GM18526 (cell line): Measurements from ENCODE around the gene DTYMK.

Source experiments
- POLR2A ChIP-seq: IDR thresholded peaks from 3 replicates; pipeline ENCODE4 v1.6.1; 2011; ENCODE audit not compliant: insufficient read length; ENCODE audit errors: extremely low read depth

DTYMK gene

DNA sequence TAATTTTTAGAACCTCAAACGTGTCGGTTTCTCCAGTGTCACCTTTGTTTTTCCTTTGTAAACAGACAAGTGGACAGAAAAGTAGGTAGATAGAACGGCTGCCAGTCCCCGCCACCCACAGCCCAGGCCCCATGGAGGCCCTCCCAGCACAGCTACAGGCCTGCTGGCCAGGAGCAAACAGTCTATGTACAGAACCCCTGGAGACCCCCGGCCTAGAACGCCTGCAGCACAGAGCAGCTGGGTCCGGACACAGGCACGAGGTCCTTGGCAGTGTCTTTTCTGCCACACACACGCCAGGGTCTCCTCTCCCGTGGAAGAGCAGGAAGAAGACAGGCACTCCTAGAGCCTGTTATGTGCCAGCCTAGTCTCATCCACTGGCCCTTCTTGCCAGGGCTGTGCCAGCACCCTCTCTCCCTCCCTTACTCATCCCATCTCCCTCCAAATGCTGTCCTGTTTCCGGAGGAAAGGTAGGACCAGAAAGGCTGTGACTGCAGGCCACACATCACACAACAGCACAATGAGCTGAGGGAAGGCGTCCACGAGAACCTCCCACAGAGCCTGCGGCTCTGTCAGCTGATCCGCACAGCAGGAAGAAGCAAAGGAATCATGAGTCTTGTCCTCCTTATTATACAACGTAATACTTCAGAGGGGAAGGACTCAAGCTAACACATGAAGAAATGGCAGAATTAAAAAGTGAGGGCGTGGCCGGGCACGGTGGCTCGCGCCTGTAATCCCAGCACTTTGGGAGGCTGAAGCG is 7.7 kb downstream of the DTYMK start:
- TF ChIP-seq POLR2A: no peak

GRCh38 chr2:241678307-241678706 is 8.3 kb downstream of the DTYMK start:
- TF ChIP-seq POLR2A: no peak

- no peak for TF ChIP-seq POLR2A
Measured at GRCh38 chr2:241677392-241677791, 9.2 kb downstream of the DTYMK start.

GRCh38 chr2:241676665-241677064 is 9.9 kb downstream of the DTYMK start:
- no peak for TF ChIP-seq POLR2A

GRCh38 chr2:241675885-241676284 is 10.7 kb downstream of the DTYMK start:
- TF ChIP-seq POLR2A: no peak

GRCh38 chr2:241673797-241674725 is 12.6 kb downstream of the DTYMK start:
- TF ChIP-seq POLR2A: no peak

DNA sequence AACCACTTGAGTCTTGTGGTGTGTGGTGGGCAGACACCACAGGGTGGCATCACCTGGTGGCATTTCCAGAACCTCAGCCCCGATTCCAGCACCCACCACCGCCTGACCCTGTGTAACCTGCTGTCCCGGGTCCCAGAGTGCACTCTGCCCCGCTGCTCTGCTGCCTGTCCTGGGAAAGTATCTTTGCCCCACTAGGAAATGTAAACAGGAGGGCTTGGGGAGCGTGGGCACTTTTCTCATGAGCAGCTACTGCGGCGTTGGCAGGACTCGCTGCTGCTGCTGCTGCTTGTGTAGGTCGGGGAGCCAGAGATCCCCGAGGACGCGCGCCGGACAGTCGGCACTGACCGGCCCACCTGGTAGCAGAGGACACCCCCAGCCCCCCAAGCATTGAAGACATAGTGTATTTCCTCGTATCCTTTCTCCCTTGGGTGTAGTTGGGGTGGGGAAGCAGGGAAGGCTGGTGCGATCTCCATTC is 13.4 kb downstream of the DTYMK start:
- no peak for TF ChIP-seq POLR2A

- TF ChIP-seq POLR2A: no peak
Measured at GRCh38 chr2:241672243-241673188, 14.1 kb downstream of the DTYMK start.

- TF ChIP-seq POLR2A: no peak
Measured at GRCh38 chr2:241671457-241672240, 15.0 kb downstream of the DTYMK start.

GRCh38 chr2:241670333-241671110 is 16.1 kb downstream of the DTYMK start:
- no peak for TF ChIP-seq POLR2A

DNA sequence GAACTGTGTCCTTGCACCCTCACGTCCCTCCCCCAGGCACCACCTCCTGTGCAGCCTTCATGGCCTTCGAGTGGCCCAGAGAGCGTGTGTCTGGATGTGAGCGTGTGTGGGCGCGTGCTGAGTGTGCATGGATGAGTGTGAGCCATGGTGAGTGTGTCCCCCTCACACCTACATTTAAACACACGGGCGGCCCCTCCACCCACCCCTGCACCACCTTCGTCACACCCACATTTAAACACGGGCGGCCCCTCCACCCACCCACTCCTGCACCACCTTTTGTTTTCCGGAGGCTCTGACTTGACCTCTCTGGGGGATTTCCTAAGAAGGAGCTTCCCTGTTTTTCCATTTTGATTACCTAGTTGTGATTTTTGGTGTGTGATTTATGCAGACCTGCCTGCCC is 17.8 kb downstream of the DTYMK start:
- TF ChIP-seq POLR2A: no peak

DNA sequence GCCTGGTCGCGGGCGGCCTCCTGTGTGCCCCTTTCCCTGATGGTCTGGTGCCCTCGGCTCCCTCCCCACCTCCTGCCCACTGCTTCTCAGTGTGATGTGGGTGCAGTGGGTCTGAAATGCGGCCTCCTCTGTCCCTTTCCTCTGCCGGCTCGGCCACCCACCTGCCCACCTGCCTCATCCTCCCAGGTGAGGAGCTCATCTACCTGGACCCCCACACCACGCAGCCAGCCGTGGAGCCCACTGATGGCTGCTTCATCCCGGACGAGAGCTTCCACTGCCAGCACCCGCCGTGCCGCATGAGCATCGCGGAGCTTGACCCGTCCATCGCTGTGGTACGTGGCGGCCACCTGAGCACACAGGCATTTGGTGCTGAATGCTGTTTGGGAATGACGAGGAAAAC is 18.3 kb downstream of the DTYMK start:
- TF ChIP-seq POLR2A: no peak

DNA sequence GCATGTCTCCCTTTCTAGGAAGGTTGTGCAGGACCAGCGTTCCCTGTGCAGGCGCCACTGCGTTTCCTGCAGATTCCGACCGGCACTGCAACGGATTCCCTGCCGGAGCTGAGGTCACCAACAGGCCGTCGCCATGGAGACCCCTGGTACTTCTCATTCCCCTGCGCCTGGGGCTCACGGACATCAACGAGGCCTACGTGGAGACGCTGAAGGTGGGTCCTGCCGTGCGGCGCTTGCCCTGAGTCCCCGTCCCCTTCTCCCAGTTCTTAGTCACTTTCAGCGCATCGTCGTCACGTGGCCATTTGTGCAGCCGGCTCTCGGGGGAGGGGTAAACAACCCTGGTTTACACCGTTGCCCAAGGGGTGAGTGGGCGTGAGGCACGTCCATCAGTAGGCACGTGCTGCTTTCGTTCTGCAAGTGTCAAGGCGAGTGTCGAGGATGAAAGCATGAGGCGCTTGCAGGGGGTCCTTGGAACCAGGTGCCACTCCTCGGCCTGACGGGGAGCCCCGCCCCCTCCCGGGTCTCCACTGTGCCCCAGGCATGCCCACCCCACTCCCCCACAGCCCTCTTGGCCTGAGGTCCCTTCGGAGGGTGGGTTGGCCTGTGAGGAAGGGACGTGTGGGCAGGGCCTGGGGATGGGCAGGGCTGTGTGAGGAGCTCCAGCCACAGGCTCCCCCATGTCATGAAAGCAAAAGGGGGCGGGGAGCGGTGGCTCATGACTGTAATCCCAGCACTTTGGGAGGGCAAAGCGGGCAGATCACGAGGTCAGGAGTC is 19.8 kb downstream of the DTYMK start:
- TF ChIP-seq POLR2A: no peak
